K562 (cell line): ENCODE data around the gene AFDN. TPM values are rescaled to one million over a fixed set of nuclear protein-coding genes. Genes with fewer than 3 reads are reported as not detected.

Experiments used
- ATAC-seq: fragments of 200-7000 bp; cut with Tn5 transposase; 3 replicates; pipeline ENCODE4 v1.9.1; 2020; ENCODE audit warnings: moderate library complexity
- BruUV-seq: library from RNA; stranded (reverse); fragments of 400-500 nt; replicated peaks from 2 replicates; lab custom pipeline; 2021; lab: Mats Ljungman, UMichigan
- CTCF ChIA-PET: fragments of 300-600 bp; formaldehyde crosslinking; extraction: SDS; loops from one replicate; lab custom pipeline; 2021; ENCODE audit warnings: low intra/inter-chr PET ratio; lab: Yijun Ruan, JAX
- POLR2A ChIA-PET: fragments of 300-600, 350-650 bp; sonication (Branson Sonifier 250); formaldehyde crosslinking; extraction: SDS; loops from one replicate; lab custom pipeline; 2021; ENCODE audit warnings: antibody characterized with exemption, inconsistent platforms; lab: Yijun Ruan, JAX
- DNase-seq, 4 experiments: peaks; one replicate each; pipeline versions ENCODE4 v3.0.0 to v3.0.0-alpha.2; 2011 to 2018; ENCODE audit warnings: low spot score in 3 of 4, mixed read lengths in 3 of 4; ENCODE audit errors: extremely low read depth in 1 of 4
- FAIRE-seq: peaks from 2 replicates; lab custom pipeline; 2011; peaks lifted over from hg19 to GRCh38; lab: Jason Lieb, UNC
- H2AFZ ChIP-seq: 2 replicates; pipeline ENCODE4 v1.6.0; 2011; ENCODE audit warnings: low read depth, low read length, control low read depth, inconsistent platforms
- H3K27ac ChIP-seq: fragments of 200-600 bp; 3 replicates; pipeline ENCODE4 v1.8.0; 2011; ENCODE audit warnings: low read depth, mild to moderate bottlenecking, control low read depth, inconsistent platforms, low read length, moderate library complexity, mixed read lengths; ENCODE audit errors: extremely low read depth
- H3K27me3 ChIP-seq, 2 experiments: fragments of 300-600 bp in 1 of 2; 2 replicates in 1 of 2; 3 replicates in 1 of 2; pipeline versions ENCODE4 v1.6.0 to v1.8.0; 2011; ENCODE audit warnings: inconsistent platforms in 2 of 2, low read length in 2 of 2, mild to moderate bottlenecking in 1 of 2, mixed read lengths in 1 of 2, moderate library complexity in 1 of 2; ENCODE audit not compliant: control insufficient read depth in 2 of 2, insufficient read depth in 2 of 2
- H3K36me3 ChIP-seq: fragments of 300-600 bp; 3 replicates; pipeline ENCODE4 v1.8.0; 2011; ENCODE audit warnings: mild to moderate bottlenecking, low read length, inconsistent platforms; ENCODE audit not compliant: control insufficient read depth, insufficient read depth
- H3K4me1 ChIP-seq, 2 experiments: fragments of 200-600 bp in 1 of 2; replicated peaks in 1 of 2; 2 replicates in 1 of 2; 3 replicates in 1 of 2; pipeline versions ENCODE4 v1.5.1 to v1.8.0; 2011; ENCODE audit warnings: inconsistent platforms in 2 of 2, low read length in 2 of 2, mild to moderate bottlenecking in 1 of 2, mixed read lengths in 1 of 2, moderate library complexity in 1 of 2; ENCODE audit not compliant: control insufficient read depth in 2 of 2, insufficient read depth in 2 of 2
- H3K4me2 ChIP-seq: 2 replicates; pipeline ENCODE4 v1.6.1; 2011; ENCODE audit warnings: low read length, control low read depth, inconsistent platforms, mixed read lengths; ENCODE audit not compliant: insufficient read depth
- H3K4me3 ChIP-seq: fragments of 200-600 bp; sonication (generic), shearing (Covaris generic); 2 replicates; pipeline ENCODE4 v1.5.1; 2016; ENCODE audit warnings: control low read depth, inconsistent platforms
- H3K79me2 ChIP-seq: fragments of 200-600 bp; 3 replicates; pipeline ENCODE4 v1.8.0; 2011; ENCODE audit warnings: low read length, inconsistent platforms; ENCODE audit not compliant: control insufficient read depth, insufficient read depth
- H3K9ac ChIP-seq, 2 experiments: 2 replicates each; pipeline versions ENCODE4 v1.6.0 to v1.6.1; 2011; ENCODE audit warnings: low read depth in 2 of 2, low read length in 2 of 2, control low read depth in 1 of 2, inconsistent platforms in 1 of 2, mild to moderate bottlenecking in 1 of 2, mixed read lengths in 1 of 2; ENCODE audit not compliant: insufficient read depth in 1 of 2
- H3K9me1 ChIP-seq: one replicate; pipeline ENCODE4 v1.6.0; 2011; ENCODE audit warnings: inconsistent platforms, mild to moderate bottlenecking, low read length, moderate library complexity; ENCODE audit not compliant: control insufficient read depth, insufficient read depth
- H3K9me3 ChIP-seq: replicated peaks from 2 replicates; pipeline ENCODE4 v1.5.1; 2011; ENCODE audit warnings: low read depth, low read length, inconsistent platforms; ENCODE audit not compliant: control insufficient read depth, insufficient read depth
- H4K20me1 ChIP-seq: replicated peaks from 2 replicates; pipeline ENCODE4 v1.6.1; 2011; ENCODE audit warnings: low read length, inconsistent platforms, mixed read lengths; ENCODE audit not compliant: control insufficient read depth, insufficient read depth
- EZH2 ChIP-seq: IDR thresholded peaks from 2 replicates; pipeline ENCODE4 v1.6.1; 2012; ENCODE audit warnings: low read depth, mild to moderate bottlenecking, inconsistent platforms, low read length, borderline replicate concordance
- ZBTB7A ChIP-seq: IDR thresholded peaks from 2 replicates; pipeline ENCODE4 v1.6.1; 2011; ENCODE audit warnings: low read depth, mild to moderate bottlenecking, low read length, moderate library complexity, borderline replicate concordance; ENCODE audit not compliant: control insufficient read depth
- ZNF282 ChIP-seq: sonication (generic); formaldehyde crosslinking; IDR thresholded peaks from 2 replicates; pipeline ENCODE4 v1.8.1; 2023; ENCODE audit warnings: missing genetic modification reagents
- WGBS: fragments of 100-300 bp; shearing (Covaris generic); methylation state at CpG from one replicate; pipeline ENCODE4 v1.1.6; 2016; ENCODE audit warnings: low coverage, mixed read lengths; ENCODE audit not compliant: insufficient coverage; ENCODE audit errors: missing lambda C conversion rate; 5-methylcytosine and 5-hydroxymethylcytosine counted together
- in situ Hi-C: fragments of 300-500 bp; cut with MboI; formaldehyde crosslinking; loops from 4 replicates; pipeline ENCODE4 v1.15.0; 2018; ENCODE audit warnings: inconsistent platforms, mixed read lengths
- intact Hi-C: fragments of 100-400 bp; cut with micrococcal nuclease; formaldehyde crosslinking; loops from 2 replicates; pipeline ENCODE4 v1.14.2; 2022
- polyA plus RNA-seq, 8 experiments: library from polyadenylated mRNA; depleted of rRNA in 4 of 8; stranded (reverse) in 5 of 8; unstranded in 3 of 8; fragments of >200 nt; fragmentation: Nextera tagmentation in 2 of 8; fragmentation: Illumina TruSeq in 1 of 8; extraction: Ambion mirVana in 2 of 8; extraction: Trizol in 1 of 8; gene quantifications; 2 replicates each; pipeline versions ENCODE4 v1.2.1 to v1.2.3, GENCODE V29; 2011 to 2014; ENCODE audit warnings: inconsistent platforms in 1 of 8, missing spikeins in 1 of 8
- total RNA-seq, 7 experiments: library from RNA; depleted of rRNA in 6 of 7; stranded (reverse); fragments of >200 nt in 6 of 7; fragmentation: Illumina TruSeq in 2 of 7; extraction: Trizol in 2 of 7; gene quantifications; 2 replicates each; pipeline versions ENCODE4 v1.2.1 to v1.2.3, GENCODE V29; 2011 to 2021; ENCODE audit warnings: low replicate concordance in 1 of 7
- TF ChIP-seq, protein P1 (sequence below): sonication (generic); formaldehyde crosslinking; IDR thresholded peaks from 2 replicates; pipeline ENCODE4 v1.8.0; 2022; ENCODE audit warnings: mild to moderate bottlenecking, missing genetic modification reagents

AFDN gene
- total and polyA plus RNA-seq, 9 of the 15 experiments (the other 6 are each of a cell fraction or from before 2014, with no cell fraction given) = 7.2 to 129 (median 105) TPM

DNA sequence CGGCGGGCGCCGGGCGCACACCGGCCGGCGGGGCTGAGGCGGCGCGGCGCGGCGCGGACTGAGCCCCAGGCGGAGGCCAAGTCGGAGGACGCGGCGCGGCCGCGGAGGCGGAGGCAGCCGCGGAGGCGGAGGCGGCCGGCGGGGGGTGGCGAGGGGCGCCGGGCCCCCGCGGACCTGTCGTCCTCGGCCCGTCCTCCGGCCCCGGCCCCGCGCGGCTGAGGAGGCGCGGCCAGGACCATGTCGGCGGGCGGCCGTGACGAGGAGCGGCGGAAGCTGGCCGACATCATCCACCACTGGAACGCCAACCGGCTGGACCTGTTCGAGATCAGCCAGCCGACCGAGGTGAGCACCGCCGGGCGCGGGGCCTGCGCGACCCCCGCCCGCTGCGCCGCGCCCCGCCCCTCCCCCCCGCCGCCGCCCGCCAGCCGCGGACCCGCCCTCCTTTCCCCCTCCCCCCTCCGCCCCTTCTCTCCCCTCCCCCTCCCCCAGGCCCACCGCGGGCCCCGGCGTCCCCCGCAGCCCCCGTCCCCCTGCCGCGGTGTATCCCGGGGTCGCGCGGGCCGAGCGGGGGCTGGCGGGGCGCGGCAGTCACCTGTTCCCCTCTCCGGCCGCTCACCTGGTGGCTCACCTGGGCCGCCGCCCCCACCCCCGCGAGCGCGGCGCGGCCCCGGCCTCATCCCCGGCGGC, at the start of gene AFDN (continued):
- TF ChIP-seq, protein P1, sequence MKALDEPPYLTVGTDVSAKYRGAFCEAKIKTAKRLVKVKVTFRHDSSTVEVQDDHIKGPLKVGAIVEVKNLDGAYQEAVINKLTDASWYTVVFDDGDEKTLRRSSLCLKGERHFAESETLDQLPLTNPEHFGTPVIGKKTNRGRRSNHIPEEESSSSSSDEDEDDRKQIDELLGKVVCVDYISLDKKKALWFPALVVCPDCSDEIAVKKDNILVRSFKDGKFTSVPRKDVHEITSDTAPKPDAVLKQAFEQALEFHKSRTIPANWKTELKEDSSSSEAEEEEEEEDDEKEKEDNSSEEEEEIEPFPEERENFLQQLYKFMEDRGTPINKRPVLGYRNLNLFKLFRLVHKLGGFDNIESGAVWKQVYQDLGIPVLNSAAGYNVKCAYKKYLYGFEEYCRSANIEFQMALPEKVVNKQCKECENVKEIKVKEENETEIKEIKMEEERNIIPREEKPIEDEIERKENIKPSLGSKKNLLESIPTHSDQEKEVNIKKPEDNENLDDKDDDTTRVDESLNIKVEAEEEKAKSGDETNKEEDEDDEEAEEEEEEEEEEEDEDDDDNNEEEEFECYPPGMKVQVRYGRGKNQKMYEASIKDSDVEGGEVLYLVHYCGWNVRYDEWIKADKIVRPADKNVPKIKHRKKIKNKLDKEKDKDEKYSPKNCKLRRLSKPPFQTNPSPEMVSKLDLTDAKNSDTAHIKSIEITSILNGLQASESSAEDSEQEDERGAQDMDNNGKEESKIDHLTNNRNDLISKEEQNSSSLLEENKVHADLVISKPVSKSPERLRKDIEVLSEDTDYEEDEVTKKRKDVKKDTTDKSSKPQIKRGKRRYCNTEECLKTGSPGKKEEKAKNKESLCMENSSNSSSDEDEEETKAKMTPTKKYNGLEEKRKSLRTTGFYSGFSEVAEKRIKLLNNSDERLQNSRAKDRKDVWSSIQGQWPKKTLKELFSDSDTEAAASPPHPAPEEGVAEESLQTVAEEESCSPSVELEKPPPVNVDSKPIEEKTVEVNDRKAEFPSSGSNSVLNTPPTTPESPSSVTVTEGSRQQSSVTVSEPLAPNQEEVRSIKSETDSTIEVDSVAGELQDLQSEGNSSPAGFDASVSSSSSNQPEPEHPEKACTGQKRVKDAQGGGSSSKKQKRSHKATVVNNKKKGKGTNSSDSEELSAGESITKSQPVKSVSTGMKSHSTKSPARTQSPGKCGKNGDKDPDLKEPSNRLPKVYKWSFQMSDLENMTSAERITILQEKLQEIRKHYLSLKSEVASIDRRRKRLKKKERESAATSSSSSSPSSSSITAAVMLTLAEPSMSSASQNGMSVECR (CRISPR knock-in tag) = 0 out of 2 replicates have a peak, but pooled peaks have one; percentile 0
- peak; percentile 63; the same call in 1 of the 2 replicates for TF ChIP-seq ZBTB7A

DNA sequence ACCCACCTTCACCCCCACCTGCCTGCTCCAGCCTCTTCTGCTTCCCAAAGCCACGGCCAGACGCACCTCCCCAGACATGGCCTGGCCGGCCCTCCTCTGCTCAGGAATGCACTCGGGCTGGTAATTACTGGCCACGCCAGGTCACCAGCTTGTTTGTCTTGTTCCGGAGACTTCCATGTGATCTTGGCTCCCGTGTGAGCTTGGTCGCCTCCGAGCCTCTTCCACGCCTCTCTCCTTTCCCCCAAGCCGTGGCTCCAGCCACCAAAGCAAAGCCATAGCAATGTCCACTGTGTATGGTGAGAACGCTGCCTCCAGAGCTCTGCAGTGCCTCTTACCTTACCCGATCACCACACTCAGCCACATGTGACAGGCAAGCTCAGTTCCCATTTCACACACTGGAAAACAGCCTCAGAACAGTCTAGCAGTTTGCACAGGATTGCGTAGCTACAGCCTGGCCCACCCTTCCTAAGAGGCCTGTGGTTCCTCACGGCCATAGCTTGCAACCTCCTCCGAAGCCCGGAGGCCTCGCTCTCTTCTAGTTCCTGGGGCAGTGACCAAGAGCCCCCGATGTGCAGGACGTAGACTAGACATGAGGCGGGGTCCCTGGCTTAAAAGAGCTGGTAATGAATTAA, 48.1 kb upstream of the AFDN start:
- H3K9me3 ChIP-seq = no peaks in the 10 kb centered on the region
- POLR2A ChIA-PET = interaction anchor here (0.6 to 1.7 kb wide), 5 partner anchors 11 to 621 kb away, joined by 3 to 6 read pairs (median 3); partner anchors contain the start of gene GPR31
- ATAC-seq (peak; percentile 58), DNase-seq (no peak), FAIRE-seq (no peak)
- TF ChIP-seq EZH2 (0 out of 2 replicates have a peak, but pooled peaks have one; percentile 30), ZNF282 (CRISPR knock-in tag) (no peak)
- H4K20me1 ChIP-seq = peaks cover 4% of the 10 kb centered on the region
- intact Hi-C loops = no loop called here
- BruUV-seq = no TSS peak
- CTCF ChIA-PET = no interaction called here
- no peaks in the 10 kb centered on the region for H3K79me2 ChIP-seq
- peak overlapping the region in 1 of 2 experiments; percentile 57; a peak in 1 of 4 replicates for H3K9ac ChIP-seq
- H2AFZ ChIP-seq = no peak overlapping the region
- peaks cover 70 to 83% of the 10 kb centered on the region in 2 experiments for H3K27me3 ChIP-seq
- no peak overlapping the region for H3K27ac ChIP-seq
- no peak overlapping the region for H3K4me3 ChIP-seq
- no peaks in the 10 kb centered on the region; the same call in 2 of the 3 replicates for H3K36me3 ChIP-seq
- no peak overlapping the region for H3K4me2 ChIP-seq
- no peaks in the 10 kb centered on the region for H3K9me1 ChIP-seq
- H3K4me1 ChIP-seq = 0 out of 5 replicates have a peak, but pooled peaks cover 0 to 2% of the 10 kb centered on the region in 2 experiments
- in situ Hi-C loops = no loop called here
- WGBS = 14% methylated on average over 20 of the region's 21 CpGs
